ENCODE measurements around the gene SCN4A. TPM values are rescaled to one million over a fixed set of nuclear protein-coding genes. Genes with fewer than 3 reads are reported as not detected.
A peak's percentile ranks its signal among the peaks of the same experiment; 100 is the strongest.

SCN4A gene
- total RNA-seq, 4 donors from 2014 or later = under 0.01 to 0.71 (median 0.20) TPM

- Histone ChIP-seq H3K4me3 (no peak overlapping the region), H3K9me3 (no peaks in the 10 kb centered on the region), H3K4me1 (peaks cover 4 to 8% (median 6%) of the 10 kb centered on the region in 4 donors), H3K27me3 (peaks cover 0 to 18% (median 0%) of the 10 kb centered on the region in 4 donors), H3K27ac (replicated peaks in 1 of 4) (no peak overlapping the region), H3K36me3 (no peaks in the 10 kb centered on the region)
- WGBS = 89% methylated on average over 2 of the region's 2 CpGs
- intact Hi-C loops (cut with DNase I) = no loop called here
- no peak for DNase-seq (ENCODE audit: extremely low spot score)
- TF ChIP-seq POLR2A (IDR thresholded peaks at IDR 0.05; ENCODE audit: low read depth) = no peak
- TF ChIP-seq CTCF (IDR thresholded peaks at IDR 0.05) = no peak
- TF ChIP-seq EP300 (IDR thresholded peaks at IDR 0.05) = no peak
- no peak for TF ChIP-seq POLR2AphosphoS5 (IDR thresholded peaks at IDR 0.05)
Observed at GRCh38 chr17:63975541-63976092, 2.9 kb upstream of the SCN4A start.

- Histone ChIP-seq H3K27ac (replicated peaks in 1 of 4) (no peak overlapping the region), H3K9me3 (no peaks in the 10 kb centered on the region), H3K4me1 (peaks cover 0 to 4% (median 0%) of the 10 kb centered on the region in 4 donors), H3K4me3 (no peak overlapping the region), H3K27me3 (peaks cover 0 to 18% (median 0%) of the 10 kb centered on the region in 4 donors), H3K36me3 (no peaks in the 10 kb centered on the region)
- DNase-seq (ENCODE audit: extremely low spot score) = no peak
- whole genome bisulfite sequencing = 79% methylated on average over 10 of the region's 10 CpGs
- intact Hi-C loops (cut with DNase I) = no loop called here
- TF ChIP-seq EP300 (IDR thresholded peaks at IDR 0.05) (no peak), POLR2AphosphoS5 (IDR thresholded peaks at IDR 0.05) (no peak), CTCF (IDR thresholded peaks at IDR 0.05) (no peak)
Observed at GRCh38 chr17:63974594-63975192, 2.0 kb upstream of the SCN4A start.

- intact Hi-C loops (cut with DNase I) = no loop called here
- peaks cover 0 to 4% (median 0%) of the 10 kb centered on the region in 4 donors for H3K4me1 ChIP-seq
- WGBS = 77% methylated on average over 9 of the region's 12 CpGs
- TF ChIP-seq POLR2A (IDR thresholded peaks at IDR 0.05; ENCODE audit: low read depth) = no peak
- no peak for TF ChIP-seq EP300 (IDR thresholded peaks at IDR 0.05)
- H3K27me3 ChIP-seq = peaks cover 0 to 18% (median 0%) of the 10 kb centered on the region in 4 donors
- DNase-seq (ENCODE audit: extremely low spot score) = no peak
- no peaks in the 10 kb centered on the region for H3K9me3 ChIP-seq
- no peaks in the 10 kb centered on the region for H3K36me3 ChIP-seq
- no peak overlapping the region for H3K27ac ChIP-seq (replicated peaks in 1 of 4)
- no peak overlapping the region for H3K4me3 ChIP-seq
Observed at GRCh38 chr17:63973930-63974593, 1.3 kb upstream of the SCN4A start.

DNA sequence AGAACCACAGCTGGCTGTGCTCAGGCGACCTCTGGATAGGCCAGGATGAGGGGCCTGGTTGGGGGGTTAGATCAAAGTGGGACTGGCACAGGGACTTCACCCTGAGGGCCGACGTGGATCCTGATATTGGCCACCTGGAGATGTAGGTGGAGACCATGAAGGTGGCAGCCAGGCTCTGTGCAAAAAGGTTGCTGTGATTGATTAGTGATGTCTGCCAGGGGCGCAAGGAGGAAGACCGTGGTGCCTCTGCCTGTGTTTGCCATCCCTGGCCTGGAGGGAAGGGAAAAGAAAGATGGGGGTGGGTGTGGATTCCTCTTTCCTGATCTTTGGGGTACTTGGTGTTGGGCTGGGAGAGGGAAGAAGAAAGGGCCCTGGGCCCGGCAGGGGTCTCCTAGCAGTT, 529 bp upstream of the SCN4A start:
- intact Hi-C loops (cut with DNase I) = no loop called here
- TF ChIP-seq EP300 (IDR thresholded peaks at IDR 0.05) (no peak), POLR2A (IDR thresholded peaks at IDR 0.05; ENCODE audit: low read depth) (no peak), CTCF (IDR thresholded peaks at IDR 0.05) (no peak), POLR2AphosphoS5 (IDR thresholded peaks at IDR 0.05) (no peak)
- 96% methylated on average over 6 of the region's 6 CpGs for WGBS

GRCh38 chr17:63969278-63969677, 3.4 kb downstream of the SCN4A start:
- Histone ChIP-seq H3K27ac (replicated peaks in 1 of 4) (no peak overlapping the region), H3K4me3 (no peak overlapping the region), H3K27me3 (peaks cover 0 to 14% (median 0%) of the 10 kb centered on the region in 4 donors), H3K4me1 (peaks cover 0 to 2% (median 0%) of the 10 kb centered on the region in 4 donors), H3K9me3 (no peaks in the 10 kb centered on the region), H3K36me3 (no peaks in the 10 kb centered on the region)
- WGBS = 73% methylated on average over 10 of the region's 10 CpGs
- TF ChIP-seq POLR2AphosphoS5 (IDR thresholded peaks at IDR 0.05) (peak in 1 of 2 donors; percentile 15), CTCF (IDR thresholded peaks at IDR 0.05) (no peak), POLR2A (IDR thresholded peaks at IDR 0.05; ENCODE audit: low read depth) (no peak), EP300 (IDR thresholded peaks at IDR 0.05) (no peak)
- intact Hi-C loops (cut with DNase I) = no loop called here
- no peak for DNase-seq (ENCODE audit: extremely low spot score)

More for the DNA sequence above, 529 bp upstream of the SCN4A start:
- Histone ChIP-seq H3K36me3 (no peaks in the 10 kb centered on the region), H3K4me3 (no peak overlapping the region), H3K27ac (replicated peaks in 1 of 4) (no peak overlapping the region), H3K4me1 (peaks cover 0 to 4% (median 0%) of the 10 kb centered on the region in 4 donors), H3K9me3 (no peaks in the 10 kb centered on the region), H3K27me3 (peaks cover 0 to 18% (median 0%) of the 10 kb centered on the region in 4 donors)
- DNase-seq (ENCODE audit: extremely low spot score) = no peak

Data from esophagus muscularis mucosa (tissue), 4 donors.